GM23338 (cell line): Measurements from ENCODE around the gene GCHFR. TPM values are rescaled to one million over a fixed set of nuclear protein-coding genes. Genes with fewer than 3 reads are reported as not detected.
A peak's percentile ranks its signal among the peaks of the same experiment; 100 is the strongest.

Experiments
- ATAC-seq: fragments of 200-7000 bp; cut with Tn5 transposase; 3 replicates; pipeline ENCODE4 v1.9.1; 2020
- DNase-seq: peaks from one replicate; pipeline ENCODE4 v3.0.0-alpha.2; 2015; ENCODE audit warnings: low spot score
- H2AFZ ChIP-seq: fragments of 200-600 bp; sonication (generic); 2 replicates; pipeline ENCODE4 v1.8.0; 2016; ENCODE audit warnings: antibody characterized with exemption, mild to moderate bottlenecking, moderate library complexity
- H3F3A ChIP-seq: fragments of 200-600 bp; sonication (generic); replicated peaks from 2 replicates; pipeline ENCODE4 v1.8.0; 2017; ENCODE audit warnings: antibody characterized with exemption, mixed run types, low read depth
- H3K27ac ChIP-seq: fragments of 200-600 bp; sonication (generic); 2 replicates; pipeline ENCODE4 v1.6.1; 2016; ENCODE audit warnings: low read depth
- H3K27me3 ChIP-seq: fragments of 200-600 bp; sonication (generic); 2 replicates; pipeline ENCODE4 v1.8.0; 2016; ENCODE audit warnings: mild to moderate bottlenecking, mixed run types, moderate library complexity; ENCODE audit not compliant: insufficient read depth
- H3K36me3 ChIP-seq: fragments of 200-600 bp; sonication (generic); 2 replicates; pipeline ENCODE4 v1.8.0; 2016; ENCODE audit warnings: mild to moderate bottlenecking; ENCODE audit not compliant: insufficient read depth
- H3K4me1 ChIP-seq: fragments of 200-600 bp; sonication (generic); 2 replicates; pipeline ENCODE4 v1.8.0; 2016; ENCODE audit warnings: mild to moderate bottlenecking, moderate library complexity; ENCODE audit not compliant: insufficient read depth
- H3K4me2 ChIP-seq: fragments of 200-600 bp; sonication (generic); 2 replicates; pipeline ENCODE4 v1.7.1; 2017; ENCODE audit warnings: mixed run types
- H3K4me3 ChIP-seq: fragments of 200-600 bp; sonication (generic); 2 replicates; pipeline ENCODE4 v1.6.1; 2016; ENCODE audit warnings: mixed run types
- H3K79me2 ChIP-seq: fragments of 200-600 bp; sonication (generic); replicated peaks from 2 replicates; pipeline ENCODE4 v1.8.0; 2017; ENCODE audit warnings: mild to moderate bottlenecking; ENCODE audit not compliant: insufficient read depth
- H3K9me2 ChIP-seq: fragments of 200-600 bp; sonication (generic); 2 replicates; pipeline ENCODE4 v1.8.0; 2017; ENCODE audit not compliant: insufficient read depth
- H4K20me1 ChIP-seq: fragments of 200-600 bp; sonication (generic); replicated peaks from 2 replicates; pipeline ENCODE4 v1.8.0; 2017; ENCODE audit warnings: mild to moderate bottlenecking; ENCODE audit not compliant: insufficient read depth
- H3K27ac Mint-ChIP-seq: 2 replicates; pipeline ENCODE4 v1.8.0; 2020; ENCODE audit warnings: inconsistent platforms, mild to moderate bottlenecking, moderate library complexity, mixed read lengths
- H3K27me3 Mint-ChIP-seq: 3 replicates; pipeline ENCODE4 v1.8.0; 2022; ENCODE audit warnings: low read depth, mild to moderate bottlenecking, moderate library complexity, mixed read lengths, inconsistent platforms; ENCODE audit not compliant: insufficient read depth, poor library complexity
- H3K36me3 Mint-ChIP-seq: 3 replicates; pipeline ENCODE4 v1.8.0; 2021; ENCODE audit warnings: low read depth, mild to moderate bottlenecking, inconsistent platforms, moderate library complexity, mixed read lengths
- H3K4me1 Mint-ChIP-seq: 3 replicates; pipeline ENCODE4 v1.8.0; 2020; ENCODE audit warnings: mild to moderate bottlenecking, inconsistent platforms, mixed read lengths
- H3K4me3 Mint-ChIP-seq: 3 replicates; pipeline ENCODE4 v1.8.0; 2021; ENCODE audit warnings: moderate library complexity, mild to moderate bottlenecking, inconsistent platforms, mixed read lengths
- H3K9me3 Mint-ChIP-seq: 3 replicates; pipeline ENCODE4 v1.8.0; 2020; ENCODE audit warnings: moderate library complexity, mild to moderate bottlenecking, inconsistent platforms, mixed read lengths
- CREB1 ChIP-seq: fragments of 250-450 bp; sonication (Bioruptor Pico); IDR thresholded peaks from 2 replicates; pipeline ENCODE4 v1.5.0; 2020; ENCODE audit warnings: low read depth, mild to moderate bottlenecking, moderate library complexity
- CTCF ChIP-seq, 2 experiments: fragments of 200-600 bp in 1 of 2; sonication (generic) in 1 of 2; conservative IDR thresholded peaks; 2 replicates each; pipeline versions ENCODE4 v1.5.1 to v1.6.1; 2016 to 2017; ENCODE audit warnings: antibody characterized with exemption in 2 of 2, low read depth in 2 of 2, mild to moderate bottlenecking in 2 of 2, moderate library complexity in 1 of 2
- ETS1 ChIP-seq: IDR thresholded peaks from 2 replicates; pipeline ENCODE4 v1.6.1; 2016; ENCODE audit warnings: antibody characterized with exemption
- EZH2 ChIP-seq: fragments of 200-600 bp; sonication (generic); IDR thresholded peaks from one replicate; pipeline ENCODE4 v1.8.0; 2017; ENCODE audit warnings: antibody characterized with exemption, mild to moderate bottlenecking, low read depth; ENCODE audit not compliant: unreplicated experiment
- EZH2phosphoT487 ChIP-seq: fragments of 200-600 bp; sonication (generic); IDR thresholded peaks from one replicate; pipeline ENCODE4 v1.8.1; 2018; ENCODE audit warnings: antibody characterized with exemption; ENCODE audit not compliant: unreplicated experiment
- JUNB ChIP-seq: IDR thresholded peaks from one replicate; pipeline ENCODE4 v1.6.1; 2016; ENCODE audit warnings: antibody characterized with exemption; ENCODE audit not compliant: unreplicated experiment
- NANOG ChIP-seq: IDR thresholded peaks from 2 replicates; pipeline ENCODE4 v1.6.1; 2016; ENCODE audit warnings: antibody characterized with exemption, borderline replicate concordance
- POLR2AphosphoS5 ChIP-seq: IDR thresholded peaks from 2 replicates; pipeline ENCODE4 v1.6.1; 2016; ENCODE audit warnings: antibody characterized with exemption, low read depth
- REST ChIP-seq: IDR thresholded peaks from one replicate; pipeline ENCODE4 v1.6.1; 2018; ENCODE audit warnings: antibody characterized with exemption; ENCODE audit not compliant: unreplicated experiment
- STAT1 ChIP-seq: IDR thresholded peaks from one replicate; pipeline ENCODE4 v1.6.1; 2016; ENCODE audit warnings: antibody characterized with exemption; ENCODE audit not compliant: unreplicated experiment
- ZNF114 ChIP-seq: fragments of 250-450 bp; sonication (Bioruptor Pico); IDR thresholded peaks from 2 replicates; pipeline ENCODE4 v1.5.0; 2020; ENCODE audit warnings: mild to moderate bottlenecking, moderate library complexity
- ZNF331 ChIP-seq: fragments of 250-450 bp; sonication (Bioruptor Pico); IDR thresholded peaks from 2 replicates; pipeline ENCODE4 v1.5.0; 2020; ENCODE audit warnings: low read depth, mild to moderate bottlenecking, moderate library complexity
- ZNF462 ChIP-seq: fragments of 250-450 bp; sonication (Bioruptor Pico); IDR thresholded peaks from 2 replicates; pipeline ENCODE4 v1.5.0; 2020; ENCODE audit warnings: mild to moderate bottlenecking, moderate library complexity
- polyA plus RNA-seq: library from polyadenylated mRNA; unstranded; fragments of >200 nt; fragmentation: Nextera tagmentation; extraction: Ambion mirVana; gene quantifications from 2 replicates; pipeline ENCODE4 v1.2.1, GENCODE V29; 2016
- total RNA-seq: library from RNA; depleted of rRNA; stranded (reverse); fragments of >200 nt; shearing (Covaris generic); gene quantifications from 2 replicates; pipeline ENCODE4 v1.2.3, GENCODE V29; 2014

GCHFR gene
- total and polyA plus RNA-seq, 2 experiments from 2014 or later: 38.9 to 44.2 TPM

- no peak for DNase-seq
- Mint-ChIP-seq H3K9me3 (no peaks in the 10 kb centered on the region), H3K36me3 (peaks cover 21% of the 10 kb centered on the region), H3K4me3 (no peak overlapping the region), H3K4me1 (peaks cover 16% of the 10 kb centered on the region), H3K27me3 (peaks cover 6% of the 10 kb centered on the region), H3K27ac (peak overlapping the region; percentile 27; the same call in 1 of the 2 replicates)
- Histone ChIP-seq H3F3A (no peaks in the 10 kb centered on the region), H3K4me3 (no peak overlapping the region), H3K4me2 (no peak overlapping the region), H3K79me2 (peaks cover 8% of the 10 kb centered on the region), H3K27me3 (no peaks in the 10 kb centered on the region), H2AFZ (no peak overlapping the region), H3K36me3 (peaks cover 3% of the 10 kb centered on the region), H4K20me1 (no peaks in the 10 kb centered on the region), H3K9me2 (no peaks in the 10 kb centered on the region), H3K27ac (peak overlapping the region; percentile 9; the same call in 1 of the 2 replicates), H3K4me1 (peaks cover 3% of the 10 kb centered on the region; the same call in 1 of the 2 replicates)
- TF ChIP-seq POLR2AphosphoS5: no peak
- no peak for TF ChIP-seq ETS1
- TF ChIP-seq JUNB: no peak
- no peak for TF ChIP-seq EZH2
- no peak for TF ChIP-seq ZNF331 (CRISPR knock-in tag)
- no peak for TF ChIP-seq NANOG
- no peak for TF ChIP-seq CTCF (conservative IDR thresholded peaks at IDR 0.05; ENCODE audit: low read depth in 2 of 2)
- no peak for TF ChIP-seq STAT1
- TF ChIP-seq REST: no peak
- TF ChIP-seq EZH2phosphoT487: no peak
- no peak for TF ChIP-seq ZNF462 (CRISPR knock-in tag)
- TF ChIP-seq CREB1 (CRISPR knock-in tag): no peak
- no peak for TF ChIP-seq ZNF114 (CRISPR knock-in tag)
- ATAC-seq: no peak
Measured at GRCh38 chr15:40747685-40748631, 15.9 kb upstream of the GCHFR start.
